Neural cell (in vitro differentiated cells): Measurements from ENCODE around the gene CAVIN1. TPM values are rescaled to one million over a fixed set of nuclear protein-coding genes. Genes with fewer than 3 reads are reported as not detected.
"Not testable (repeated sequence)": the region's sequence is repeated elsewhere in the genome, so short reads cannot be mapped to it uniquely, and the experiment has no call there.

Source experiments
- H2AFZ ChIP-seq: fragments of 200-600, 300-800 bp; sonication (generic), shearing (Covaris generic); 2 replicates; pipeline ENCODE4 v1.6.0; 2014; ENCODE audit warnings: low read depth, mild to moderate bottlenecking, antibody characterized with exemption, low read length, moderate library complexity
- H3F3A ChIP-seq: fragments of 200-600 bp; shearing (Covaris generic); 2 replicates; pipeline ENCODE4 v1.6.1; 2016; ENCODE audit warnings: mild to moderate bottlenecking, moderate library complexity, mixed read lengths, antibody characterized with exemption, low read length; ENCODE audit not compliant: insufficient read depth, poor library complexity, severe bottlenecking
- H3K27ac ChIP-seq: fragments of 200-600, 300-800 bp; sonication (generic), shearing (Covaris generic); 2 replicates; pipeline ENCODE4 v1.5.1; 2014; ENCODE audit warnings: mild to moderate bottlenecking, low read length, moderate library complexity
- H3K27me3 ChIP-seq: fragments of 300-800, 200-600 bp; sonication (generic), shearing (Covaris generic); 2 replicates; pipeline ENCODE4 v1.6.0; 2014; ENCODE audit warnings: mild to moderate bottlenecking, low read depth, low read length, moderate library complexity; ENCODE audit not compliant: insufficient read depth
- H3K36me3 ChIP-seq: fragments of 300-800, 200-600 bp; sonication (generic), shearing (Covaris generic); 2 replicates; pipeline ENCODE4 v1.5.1; 2014; ENCODE audit warnings: mild to moderate bottlenecking, antibody characterized with exemption, low read length, moderate library complexity; ENCODE audit not compliant: insufficient read depth
- H3K4me2 ChIP-seq: fragments of 300-800, 200-600 bp; sonication (generic), shearing (Covaris generic); 2 replicates; pipeline ENCODE4 v1.6.0; 2014; ENCODE audit warnings: mild to moderate bottlenecking, low read length
- H3K4me3 ChIP-seq: fragments of 300-800, 200-600 bp; sonication (generic), shearing (Covaris generic); 2 replicates; pipeline ENCODE4 v1.5.1; 2014; ENCODE audit warnings: mild to moderate bottlenecking, low read length, moderate library complexity
- H3K79me2 ChIP-seq: fragments of 200-600 bp; shearing (Covaris generic); replicated peaks from 2 replicates; pipeline ENCODE4 v1.6.0; 2014; ENCODE audit warnings: mild to moderate bottlenecking, low read length, moderate library complexity; ENCODE audit not compliant: insufficient read depth
- H3K9ac ChIP-seq: fragments of 300-800, 200-600 bp; sonication (generic), shearing (Covaris generic); 2 replicates; pipeline ENCODE4 v1.6.1; 2016; ENCODE audit warnings: mild to moderate bottlenecking, low read length, mixed read lengths
- H3K9me2 ChIP-seq: fragments of 200-600 bp; shearing (Covaris generic); 2 replicates; pipeline ENCODE4 v1.6.1; 2016; ENCODE audit warnings: mild to moderate bottlenecking, low read length, mixed read lengths; ENCODE audit not compliant: insufficient read depth
- H3K9me3 ChIP-seq: fragments of 200-600, 300-800 bp; sonication (generic), shearing (Covaris generic); 2 replicates; pipeline ENCODE4 v1.6.1; 2016; ENCODE audit warnings: mild to moderate bottlenecking, mixed run types, low read length, moderate library complexity, mixed read lengths
- H4K20me1 ChIP-seq: fragments of 200-600 bp; shearing (Covaris generic); 2 replicates; pipeline ENCODE4 v1.6.1; 2016; ENCODE audit warnings: mild to moderate bottlenecking, mixed run types; ENCODE audit not compliant: insufficient read depth
- CTCF ChIP-seq: fragments of 450-650 bp; IDR thresholded peaks from 2 replicates; pipeline ENCODE4 v1.5.1; 2014; ENCODE audit warnings: antibody characterized with exemption, mild to moderate bottlenecking, moderate library complexity; ENCODE audit not compliant: poor library complexity, severe bottlenecking
- EP300 ChIP-seq: fragments of 450-650 bp; conservative IDR thresholded peaks from 2 replicates; pipeline ENCODE4 v1.6.1; 2014; ENCODE audit warnings: antibody characterized with exemption, mild to moderate bottlenecking, moderate library complexity; ENCODE audit not compliant: poor library complexity, severe bottlenecking
- EZH2 ChIP-seq: fragments of 200-600, 300-800 bp; shearing (Covaris generic), sonication (generic); IDR thresholded peaks from 2 replicates; pipeline ENCODE4 v1.6.1; 2014; ENCODE audit warnings: antibody characterized with exemption, low read length, borderline replicate concordance, mild to moderate bottlenecking; ENCODE audit not compliant: insufficient read depth, poor library complexity, severe bottlenecking
- MXI1 ChIP-seq: fragments of 450-650 bp; conservative IDR thresholded peaks from 2 replicates; pipeline ENCODE4 v1.6.1; 2014; ENCODE audit warnings: antibody characterized with exemption, mild to moderate bottlenecking; ENCODE audit not compliant: poor library complexity, severe bottlenecking
- POLR2AphosphoS5 ChIP-seq: IDR thresholded peaks from 2 replicates; pipeline ENCODE4 v1.6.1; 2012
- RAD21 ChIP-seq: fragments of 450-650 bp; conservative IDR thresholded peaks from 2 replicates; pipeline ENCODE4 v1.6.1; 2014; ENCODE audit warnings: antibody characterized with exemption, mild to moderate bottlenecking, moderate library complexity
- REST ChIP-seq: IDR thresholded peaks from 2 replicates; pipeline ENCODE4 v1.6.1; 2012; ENCODE audit warnings: borderline replicate concordance
- SMC3 ChIP-seq: fragments of 450-650 bp; conservative IDR thresholded peaks from 2 replicates; pipeline ENCODE4 v1.6.1; 2014; ENCODE audit warnings: antibody characterized with exemption, mild to moderate bottlenecking, moderate library complexity; ENCODE audit not compliant: poor library complexity
- TAF1 ChIP-seq: IDR thresholded peaks from 2 replicates; pipeline ENCODE4 v1.6.1; 2012; ENCODE audit warnings: low read depth
- polyA plus RNA-seq: library from polyadenylated mRNA; depleted of rRNA; stranded (reverse); fragments of >200 nt; gene quantifications from 2 replicates; pipeline ENCODE4 v1.2.3, GENCODE V29; 2014

CAVIN1 gene
- polyA plus RNA-seq, 1 donor from 2014 or later, result 0.07 TPM

- Histone ChIP-seq H4K20me1 (no peaks in the 10 kb centered on the region), H3K4me3 (no peak overlapping the region), H3F3A (no peaks in the 10 kb centered on the region), H3K9me3 (no peaks in the 10 kb centered on the region), H2AFZ (no peak overlapping the region), H3K9ac (no peak overlapping the region), H3K27ac (no peak overlapping the region), H3K4me2 (no peak overlapping the region), H3K79me2 (peaks cover 6% of the 10 kb centered on the region), H3K9me2 (no peaks in the 10 kb centered on the region), H3K36me3 (no peaks in the 10 kb centered on the region), H3K27me3 (no peaks in the 10 kb centered on the region)
- no peak for TF ChIP-seq POLR2AphosphoS5
- no peak for TF ChIP-seq CTCF
- TF ChIP-seq RAD21, result no peak
- no peak for TF ChIP-seq EZH2
- no peak for TF ChIP-seq TAF1
- TF ChIP-seq MXI1, result no peak
- no peak for TF ChIP-seq SMC3
- TF ChIP-seq EP300, result no peak
- no peak for TF ChIP-seq REST
These were observed 49.2 kb downstream of the CAVIN1 start for GRCh38 chr17:42373896-42374295.

- H3K9me3 ChIP-seq, result no peaks in the 10 kb centered on the region
- H3K27me3 ChIP-seq, result no peaks in the 10 kb centered on the region
- no peaks in the 10 kb centered on the region for H3K9me2 ChIP-seq
- H3K4me3 ChIP-seq, result no peak overlapping the region
- H3K4me2 ChIP-seq, result no peak overlapping the region
- H3K9ac ChIP-seq, result no peak overlapping the region
- no peaks in the 10 kb centered on the region for H4K20me1 ChIP-seq
- no peaks in the 10 kb centered on the region for H3K36me3 ChIP-seq
- H3K27ac ChIP-seq, result no peak overlapping the region
- H3K79me2 ChIP-seq, result peaks cover 6% of the 10 kb centered on the region
- no peak for TF ChIP-seq TAF1
- no peak for TF ChIP-seq POLR2AphosphoS5
- no peak for TF ChIP-seq MXI1
- TF ChIP-seq SMC3, result no peak
- no peak for TF ChIP-seq REST
- no peak for TF ChIP-seq CTCF
- TF ChIP-seq EP300, result no peak
- no peaks in the 10 kb centered on the region for H3F3A ChIP-seq
- no peak overlapping the region for H2AFZ ChIP-seq
These were observed 50.9 kb downstream of the CAVIN1 start for GRCh38 chr17:42372142-42372541.

- not testable (repeated sequence) for H3K9me3 ChIP-seq, H4K20me1 ChIP-seq, H3K9me2 ChIP-seq
These were observed 54.1 kb downstream of the CAVIN1 start for GRCh38 chr17:42368797-42369561.

More at GRCh38 chr17:42368797-42369561, 54.1 kb downstream of the CAVIN1 start:
- not testable (repeated sequence) for H3K4me2 ChIP-seq, H3K9ac ChIP-seq, H3K4me3 ChIP-seq, H3F3A ChIP-seq, H3K27ac ChIP-seq, H3K27me3 ChIP-seq, H2AFZ ChIP-seq, H3K36me3 ChIP-seq, H3K79me2 ChIP-seq
